ENCODE results near the gene HCK.

Gene HCK

GRCh38 chr20:32037929-32038328, 14.1 kb upstream of the HCK start:
- DNase-seq (ENCODE audit: low spot score): no peak
- TF ChIP-seq, protein P1, sequence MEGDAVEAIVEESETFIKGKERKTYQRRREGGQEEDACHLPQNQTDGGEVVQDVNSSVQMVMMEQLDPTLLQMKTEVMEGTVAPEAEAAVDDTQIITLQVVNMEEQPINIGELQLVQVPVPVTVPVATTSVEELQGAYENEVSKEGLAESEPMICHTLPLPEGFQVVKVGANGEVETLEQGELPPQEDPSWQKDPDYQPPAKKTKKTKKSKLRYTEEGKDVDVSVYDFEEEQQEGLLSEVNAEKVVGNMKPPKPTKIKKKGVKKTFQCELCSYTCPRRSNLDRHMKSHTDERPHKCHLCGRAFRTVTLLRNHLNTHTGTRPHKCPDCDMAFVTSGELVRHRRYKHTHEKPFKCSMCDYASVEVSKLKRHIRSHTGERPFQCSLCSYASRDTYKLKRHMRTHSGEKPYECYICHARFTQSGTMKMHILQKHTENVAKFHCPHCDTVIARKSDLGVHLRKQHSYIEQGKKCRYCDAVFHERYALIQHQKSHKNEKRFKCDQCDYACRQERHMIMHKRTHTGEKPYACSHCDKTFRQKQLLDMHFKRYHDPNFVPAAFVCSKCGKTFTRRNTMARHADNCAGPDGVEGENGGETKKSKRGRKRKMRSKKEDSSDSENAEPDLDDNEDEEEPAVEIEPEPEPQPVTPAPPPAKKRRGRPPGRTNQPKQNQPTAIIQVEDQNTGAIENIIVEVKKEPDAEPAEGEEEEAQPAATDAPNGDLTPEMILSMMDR (IDR thresholded peaks at IDR 0.05; ENCODE audit: extremely low read depth, missing control alignments): no peak

- TF ChIP-seq, protein P1 (IDR thresholded peaks at IDR 0.05; ENCODE audit: extremely low read depth, missing control alignments): no peak
- peak; percentile 54 for DNase-seq (ENCODE audit: low spot score)
Observed at GRCh38 chr20:32040142-32040953, 11.7 kb upstream of the HCK start.

- no peak for DNase-seq (ENCODE audit: low spot score)
- TF ChIP-seq, protein P1 (IDR thresholded peaks at IDR 0.05; ENCODE audit: extremely low read depth, missing control alignments): no peak
Observed at GRCh38 chr20:32045999-32046398, 6.0 kb upstream of the HCK start.

GRCh38 chr20:32050324-32050841, 1.7 kb upstream of the HCK start:
- TF ChIP-seq, protein P1 (IDR thresholded peaks at IDR 0.05; ENCODE audit: extremely low read depth, missing control alignments): no peak

GRCh38 chr20:32050851-32051556, 1.0 kb upstream of the HCK start:
- TF ChIP-seq, protein P1 (IDR thresholded peaks at IDR 0.05; ENCODE audit: extremely low read depth, missing control alignments): no peak
- DNase-seq (ENCODE audit: low spot score): peak; percentile 45

More at GRCh38 chr20:32050324-32050841, 1.7 kb upstream of the HCK start:
- DNase-seq (ENCODE audit: low spot score): no peak

DNA sequence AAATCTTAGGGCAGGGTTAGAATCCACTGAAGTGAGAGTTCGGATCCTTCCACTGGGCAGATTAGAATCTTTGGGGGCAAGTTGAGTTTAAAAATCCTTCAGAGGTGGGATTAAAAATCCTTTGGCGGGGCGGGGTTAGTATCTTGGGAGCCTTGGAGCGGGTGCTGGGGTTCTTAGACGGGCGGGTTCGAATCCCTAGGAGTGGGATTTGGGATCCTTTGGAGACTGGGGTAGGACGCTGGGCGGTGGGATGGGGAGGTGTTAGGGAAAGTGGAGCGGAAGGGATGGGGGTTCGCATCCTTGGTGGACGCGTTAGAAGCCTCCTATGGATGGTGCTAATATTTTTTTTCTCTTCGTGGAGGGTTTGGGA, 337 bp upstream of the HCK start:
- TF ChIP-seq, protein P1 (IDR thresholded peaks at IDR 0.05; ENCODE audit: extremely low read depth, missing control alignments): no peak
- DNase-seq (ENCODE audit: low spot score): no peak

DNA sequence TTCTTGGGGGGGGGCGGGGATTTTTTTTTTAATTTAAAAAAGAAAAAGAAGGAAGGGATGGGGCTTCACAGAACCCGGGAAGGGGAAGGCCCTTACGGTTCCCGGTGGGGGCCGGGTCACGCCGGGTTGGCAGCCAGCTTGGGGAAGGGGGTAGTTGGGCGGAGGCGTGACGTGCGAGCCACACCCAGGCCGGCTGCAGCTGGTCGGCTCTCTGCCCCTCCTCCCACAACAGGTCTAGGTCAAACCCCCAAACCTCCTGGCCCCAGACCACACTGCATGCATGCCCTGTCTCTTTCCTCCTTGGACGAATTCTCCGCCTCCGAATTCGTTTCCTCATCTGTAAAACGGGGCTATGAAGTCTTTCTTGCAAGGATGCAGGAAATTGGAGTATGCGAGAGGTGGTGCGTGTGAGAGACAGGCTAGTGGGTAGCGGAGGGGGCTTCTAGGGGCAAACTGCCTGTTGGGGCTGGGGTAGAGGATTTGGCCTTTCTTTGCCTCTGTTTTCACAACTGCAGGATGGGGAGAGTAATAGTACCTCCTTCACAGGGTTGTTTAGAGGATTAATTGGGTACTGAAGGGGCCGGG, 828 bp downstream of the HCK start:
- peak; percentile 63 for DNase-seq (ENCODE audit: low spot score)

More for the DNA sequence above, 828 bp downstream of the HCK start:
- TF ChIP-seq, protein P1 (IDR thresholded peaks at IDR 0.05; ENCODE audit: extremely low read depth, missing control alignments): no peak

Measured in GM20000 (cell line).